GM13976 (cell line): ENCODE data around the gene HEPACAM2.

Experiments used
- DNase-seq: peaks from one replicate; pipeline ENCODE4 v3.0.0; 2012; ENCODE audit warnings: low spot score
- in situ Hi-C: fragments of 300-500 bp; cut with MboI; formaldehyde crosslinking; loops from one replicate; pipeline ENCODE4 v1.12.0; 2022; ENCODE audit warnings: low sequenced_read_pairs, mixed read lengths, inconsistent platforms; ENCODE audit not compliant: unreplicated experiment
- TF ChIP-seq, protein P1 (sequence below): IDR thresholded peaks from 2 replicates; pipeline ENCODE4 v1.5.1; 2012; ENCODE audit warnings: borderline replicate concordance, mild to moderate bottlenecking; ENCODE audit not compliant: insufficient read depth; ENCODE audit errors: extremely low read depth, missing control alignments, control extremely low read depth

HEPACAM2 gene

DNA sequence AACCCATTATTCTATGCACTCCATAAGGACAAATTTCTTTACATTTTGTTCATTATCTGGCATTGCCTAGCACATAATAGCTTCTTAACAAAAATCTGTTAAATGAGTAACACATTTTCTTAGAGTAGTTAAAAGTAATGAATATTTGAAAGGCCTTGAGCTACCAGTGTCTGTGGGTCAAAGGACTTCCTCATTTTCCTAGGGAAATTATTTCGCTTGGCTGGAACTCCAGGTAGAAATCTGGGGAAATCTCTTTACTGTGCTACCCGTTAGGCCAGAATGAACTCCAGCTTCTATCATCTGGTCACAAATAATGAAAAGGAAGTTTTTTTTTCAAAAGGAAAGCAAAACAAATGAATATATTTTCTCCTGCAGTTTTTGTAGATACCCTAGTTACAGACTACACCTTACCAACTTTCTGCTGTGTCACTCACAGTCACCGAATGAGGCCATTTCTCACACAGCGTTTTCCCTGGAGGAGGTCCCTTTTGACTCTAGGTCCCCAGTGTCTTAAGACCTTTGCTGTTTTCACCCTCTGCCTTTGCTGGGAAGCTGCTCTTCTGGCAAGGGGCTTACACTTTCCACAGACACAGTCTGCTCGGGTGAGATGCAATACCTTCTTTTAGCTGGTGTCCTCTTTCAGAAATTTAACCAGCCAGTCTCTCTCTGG lies 79.7 kb downstream of the HEPACAM2 start:
- in situ Hi-C loops, result no loop called here
- TF ChIP-seq, protein P1, sequence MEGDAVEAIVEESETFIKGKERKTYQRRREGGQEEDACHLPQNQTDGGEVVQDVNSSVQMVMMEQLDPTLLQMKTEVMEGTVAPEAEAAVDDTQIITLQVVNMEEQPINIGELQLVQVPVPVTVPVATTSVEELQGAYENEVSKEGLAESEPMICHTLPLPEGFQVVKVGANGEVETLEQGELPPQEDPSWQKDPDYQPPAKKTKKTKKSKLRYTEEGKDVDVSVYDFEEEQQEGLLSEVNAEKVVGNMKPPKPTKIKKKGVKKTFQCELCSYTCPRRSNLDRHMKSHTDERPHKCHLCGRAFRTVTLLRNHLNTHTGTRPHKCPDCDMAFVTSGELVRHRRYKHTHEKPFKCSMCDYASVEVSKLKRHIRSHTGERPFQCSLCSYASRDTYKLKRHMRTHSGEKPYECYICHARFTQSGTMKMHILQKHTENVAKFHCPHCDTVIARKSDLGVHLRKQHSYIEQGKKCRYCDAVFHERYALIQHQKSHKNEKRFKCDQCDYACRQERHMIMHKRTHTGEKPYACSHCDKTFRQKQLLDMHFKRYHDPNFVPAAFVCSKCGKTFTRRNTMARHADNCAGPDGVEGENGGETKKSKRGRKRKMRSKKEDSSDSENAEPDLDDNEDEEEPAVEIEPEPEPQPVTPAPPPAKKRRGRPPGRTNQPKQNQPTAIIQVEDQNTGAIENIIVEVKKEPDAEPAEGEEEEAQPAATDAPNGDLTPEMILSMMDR, result no peak
- no peak for DNase-seq

DNA sequence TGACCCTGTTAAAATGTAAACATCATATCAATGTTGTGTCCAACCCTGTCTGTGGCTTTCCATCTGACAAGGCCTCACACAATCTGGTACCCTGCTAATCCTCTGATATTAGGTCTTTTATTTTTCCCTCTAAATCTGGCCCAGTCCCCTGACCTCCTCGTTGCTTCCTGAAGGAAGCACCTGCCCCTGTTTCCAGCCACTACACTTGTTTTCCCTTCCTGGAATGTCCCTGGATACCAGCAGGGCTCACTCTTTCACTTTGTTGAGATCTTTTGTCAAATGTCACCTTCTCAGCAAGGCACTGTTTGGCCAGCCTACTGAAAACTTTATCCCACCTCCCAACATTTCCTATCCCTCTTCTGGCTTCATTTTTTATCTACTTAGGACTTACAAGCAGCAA lies 80.2 kb downstream of the HEPACAM2 start:
- in situ Hi-C loops, result no loop called here
- no peak for DNase-seq
- TF ChIP-seq, protein P1, result no peak

DNA sequence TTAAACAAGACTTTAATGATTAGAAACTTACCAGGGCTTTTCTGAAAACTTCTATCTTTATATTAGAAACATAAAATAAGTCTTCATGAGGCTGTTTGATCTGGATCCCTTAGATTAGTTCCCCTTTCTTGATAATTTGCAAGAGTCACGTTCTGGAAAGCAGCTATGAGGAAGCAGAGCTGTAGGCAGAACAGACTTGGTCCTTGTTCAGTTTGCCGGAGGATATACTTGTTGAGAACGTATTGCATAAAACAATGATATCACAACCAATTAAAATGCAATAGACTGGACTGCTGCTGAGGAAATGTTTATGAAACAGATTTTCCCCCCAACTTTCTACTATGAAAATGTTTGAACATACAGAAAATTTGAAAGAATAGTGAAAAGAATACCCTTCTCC lies 80.9 kb downstream of the HEPACAM2 start:
- DNase-seq, result no peak
- in situ Hi-C loops, result no loop called here

DNA sequence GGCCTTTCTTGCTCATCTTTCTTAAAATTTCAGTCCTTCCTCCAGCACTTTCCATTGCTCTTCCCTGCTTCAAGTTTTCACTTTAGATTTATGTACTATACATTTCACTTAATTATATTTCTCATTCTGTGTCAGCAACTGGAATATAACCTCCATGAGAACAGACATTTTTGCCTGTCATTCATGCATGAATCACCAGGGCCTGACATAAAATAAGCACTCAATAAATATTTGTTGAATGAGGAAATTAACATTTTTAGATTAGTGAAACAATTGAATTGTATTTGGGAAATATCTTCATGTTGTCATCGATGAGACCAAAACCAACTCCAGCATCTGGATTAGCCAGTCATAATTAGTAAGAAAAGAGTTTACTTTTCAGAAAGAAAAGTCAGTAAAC lies 84.1 kb downstream of the HEPACAM2 start:
- in situ Hi-C loops, result no loop called here
- DNase-seq, result no peak
- TF ChIP-seq, protein P1, result no peak

More for the DNA sequence above, 80.9 kb downstream of the HEPACAM2 start:
- TF ChIP-seq, protein P1, result no peak

DNA sequence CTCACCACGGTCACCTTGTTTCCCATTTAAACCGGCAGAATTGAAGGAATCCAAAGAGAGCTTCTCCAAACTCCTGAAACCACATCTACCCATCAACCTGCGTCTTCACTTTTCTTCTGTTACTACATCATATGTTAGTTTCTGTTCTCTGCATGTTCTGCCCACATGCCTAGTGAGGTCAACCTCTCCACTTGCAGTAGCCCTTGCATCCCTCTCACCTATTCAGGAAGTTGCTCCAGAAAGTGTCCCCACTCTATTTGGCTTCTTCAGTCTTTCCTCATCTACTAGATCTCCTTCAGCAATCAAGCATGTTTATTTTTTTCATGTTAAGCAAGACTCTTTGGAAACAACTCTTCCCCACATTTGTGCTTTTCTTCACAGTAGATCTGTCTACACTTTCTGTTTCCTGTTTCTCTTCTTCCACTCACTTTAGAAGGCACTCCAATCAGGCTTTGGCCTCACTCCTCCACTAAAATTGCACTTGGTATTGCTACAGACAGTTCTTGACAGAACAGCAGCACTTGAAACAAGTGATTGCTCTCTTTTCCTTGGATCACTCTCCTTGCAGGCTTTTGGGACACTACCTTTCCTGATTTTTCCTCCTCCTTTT lies 85.6 kb downstream of the HEPACAM2 start:
- in situ Hi-C loops, result no loop called here
- DNase-seq, result no peak
- TF ChIP-seq, protein P1, result no peak

DNA sequence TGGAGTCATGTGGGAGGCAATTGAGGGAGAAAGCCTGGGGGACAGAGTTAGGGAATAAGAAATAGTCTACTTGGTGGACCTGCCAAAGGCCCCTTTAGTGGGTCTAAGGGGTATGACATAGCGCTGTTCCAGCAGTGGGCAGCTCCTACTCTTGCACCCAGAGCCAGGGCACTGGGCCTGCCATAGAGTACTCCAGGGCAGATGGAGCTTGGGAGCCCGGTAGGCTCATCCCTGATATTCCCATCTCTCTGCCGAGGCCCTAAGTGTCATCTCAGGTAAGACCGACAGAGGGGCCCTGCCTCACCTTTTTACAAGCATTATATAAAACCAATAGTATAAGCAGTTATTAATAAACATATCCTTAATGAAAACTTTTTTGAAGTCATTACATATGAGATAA lies 87.7 kb downstream of the HEPACAM2 start:
- in situ Hi-C loops, result no loop called here
- DNase-seq, result no peak
- TF ChIP-seq, protein P1, result no peak
